Activated effector memory CD4-positive, alpha-beta T cell treated with Interleukin-2 at 50 U/mL for 16 hours (primary cell): ENCODE results near the gene CSPG4.
A peak's percentile ranks its signal among the peaks of the same experiment; 100 is the strongest.
"Not testable (repeated sequence)": the region's sequence is repeated elsewhere in the genome, so short reads cannot be mapped to it uniquely, and the experiment has no call there.

Source experiments
- DNase-seq: peaks from one replicate; pipeline ENCODE4 v3.0.0-alpha.2; 2020

The CSPG4 gene

GRCh38 chr15:75712668-75713337 is at the start of gene CSPG4:
TSS of gene CSPG4 (minus strand) at chr15:75712848. CDS start at chr15:75712755, 93 bp downstream.
- no peak for DNase-seq

- DNase-seq, result not testable (repeated sequence)
Measured at GRCh38 chr15:75762357-75762718, 49.7 kb upstream of the CSPG4 start.

GRCh38 chr15:75761446-75762356 is 49.1 kb upstream of the CSPG4 start:
- DNase-seq, result no peak

GRCh38 chr15:75760704-75761435 is 48.2 kb upstream of the CSPG4 start:
- no peak for DNase-seq

GRCh38 chr15:75760131-75760520 is 47.5 kb upstream of the CSPG4 start:
- DNase-seq, result not testable (repeated sequence)

GRCh38 chr15:75759416-75760130 is 46.9 kb upstream of the CSPG4 start:
- no peak for DNase-seq

GRCh38 chr15:75758071-75758872 is 45.6 kb upstream of the CSPG4 start:
- peak; percentile 44 for DNase-seq

GRCh38 chr15:75754871-75755270 is 42.2 kb upstream of the CSPG4 start:
- not testable (repeated sequence) for DNase-seq

- no peak for DNase-seq
Measured at GRCh38 chr15:75753145-75753544, 40.5 kb upstream of the CSPG4 start.

GRCh38 chr15:75751891-75752290 is 39.2 kb upstream of the CSPG4 start:
- DNase-seq, result no peak

- DNase-seq, result no peak
Measured at GRCh38 chr15:75751116-75751875, 38.6 kb upstream of the CSPG4 start.

- no peak for DNase-seq
Measured at GRCh38 chr15:75750261-75751050, 37.8 kb upstream of the CSPG4 start.

- no peak for DNase-seq
Measured at GRCh38 chr15:75749820-75750219, 37.2 kb upstream of the CSPG4 start.

GRCh38 chr15:75748882-75749281 is 36.2 kb upstream of the CSPG4 start:
- DNase-seq, result not testable (repeated sequence)

GRCh38 chr15:75747121-75747520 is 34.5 kb upstream of the CSPG4 start:
- DNase-seq, result not testable (repeated sequence)

- DNase-seq, result no peak
Measured at GRCh38 chr15:75745305-75745704, 32.7 kb upstream of the CSPG4 start.

- DNase-seq, result not testable (repeated sequence)
Measured at GRCh38 chr15:75742346-75742745, 29.7 kb upstream of the CSPG4 start.

- DNase-seq, result no peak
Measured at GRCh38 chr15:75739791-75740190, 27.1 kb upstream of the CSPG4 start.

- DNase-seq, result peak; percentile 80
Measured at GRCh38 chr15:75738647-75739325, 26.1 kb upstream of the CSPG4 start.
